Stimulated activated CD4-positive, alpha-beta T cell treated with anti-CD3 and anti-CD28 coated beads, TNF-alpha, amount 100 ng/mL, for 48 hours (primary cell): ENCODE measurements around the gene CERS6.
"Not testable (repeated sequence)": the region's sequence is repeated elsewhere in the genome, so short reads cannot be mapped to it uniquely, and the experiment has no call there.

Experiments used
- DNase-seq, 3 donors: peaks; one replicate each; pipeline ENCODE4 v3.0.0-alpha.2; 2020; ENCODE audit warnings: low read depth in 3 of 3

The CERS6 gene

GRCh38 chr2:168768357-168768756, 312.3 kb downstream of the CERS6 start:
- not testable (repeated sequence) for DNase-seq

- no peak for DNase-seq
These were observed 314.7 kb downstream of the CERS6 start for GRCh38 chr2:168770796-168771195.

- DNase-seq, result no peak
These were observed 316.6 kb downstream of the CERS6 start for GRCh38 chr2:168772704-168773103.

GRCh38 chr2:168773128-168773527, 317.1 kb downstream of the CERS6 start:
- DNase-seq, result no peak

GRCh38 chr2:168773719-168774521, 317.8 kb downstream of the CERS6 start:
- peak in 2 of 3 donors; percentile 5 to 18 for DNase-seq

GRCh38 chr2:168775837-168776236, 319.8 kb downstream of the CERS6 start:
- no peak for DNase-seq

- no peak for DNase-seq
These were observed 324.6 kb downstream of the CERS6 start for GRCh38 chr2:168780669-168781071.

GRCh38 chr2:168781191-168781817, 325.2 kb downstream of the CERS6 start:
- DNase-seq, result no peak

- DNase-seq, result no peak
These were observed 326.2 kb downstream of the CERS6 start for GRCh38 chr2:168782271-168782670.

GRCh38 chr2:168784993-168785392, 328.9 kb downstream of the CERS6 start:
- DNase-seq, result no peak

- no peak for DNase-seq
These were observed 331.2 kb downstream of the CERS6 start for GRCh38 chr2:168787098-168787781.

- no peak for DNase-seq
These were observed 331.8 kb downstream of the CERS6 start for GRCh38 chr2:168787782-168788376.

- no peak for DNase-seq
These were observed 333.7 kb downstream of the CERS6 start for GRCh38 chr2:168789776-168790175.

- DNase-seq, result no peak
These were observed 334.3 kb downstream of the CERS6 start for GRCh38 chr2:168790226-168790902.

- DNase-seq, result not testable (repeated sequence)
These were observed 335.1 kb downstream of the CERS6 start for GRCh38 chr2:168791140-168791539.

- no peak for DNase-seq
These were observed 337.5 kb downstream of the CERS6 start for GRCh38 chr2:168793596-168793995.

- DNase-seq, result no peak
These were observed 338.9 kb downstream of the CERS6 start for GRCh38 chr2:168794968-168795367.

GRCh38 chr2:168796090-168796577, 340.1 kb downstream of the CERS6 start:
- no peak for DNase-seq

GRCh38 chr2:168796583-168797285, 340.7 kb downstream of the CERS6 start:
- DNase-seq, result no peak

GRCh38 chr2:168797286-168797655, 341.2 kb downstream of the CERS6 start:
- no peak for DNase-seq
